Kasumi-1 (cell line): Measurements from ENCODE around the gene MACROD1.

Source experiments
- DNase-seq, 2 experiments: peaks; one replicate each; lab custom pipeline; 2025; lab: John Stamatoyannopoulos, UW

Gene MACROD1

GRCh38 chr11:64073542-64073941 lies 92.4 kb downstream of the MACROD1 start:
- no peak for DNase-seq

GRCh38 chr11:64072871-64073270 lies 93.0 kb downstream of the MACROD1 start:
- DNase-seq: no peak

- DNase-seq: no peak
Measured at GRCh38 chr11:64072403-64072802, 93.5 kb downstream of the MACROD1 start.

GRCh38 chr11:64071849-64072248 lies 94.1 kb downstream of the MACROD1 start:
- no peak for DNase-seq

- no peak for DNase-seq
Measured at GRCh38 chr11:64070314-64070681, 95.6 kb downstream of the MACROD1 start.

GRCh38 chr11:64069401-64070313 lies 96.3 kb downstream of the MACROD1 start:
- DNase-seq: no peak

- DNase-seq: no peak
Measured at GRCh38 chr11:64068705-64069400, 97.1 kb downstream of the MACROD1 start.

- DNase-seq: no peak
Measured at GRCh38 chr11:64067230-64067993, 98.5 kb downstream of the MACROD1 start.

GRCh38 chr11:64065712-64066111 lies 100.2 kb downstream of the MACROD1 start:
- DNase-seq: no peak

- no peak for DNase-seq
Measured at GRCh38 chr11:64065141-64065465, 100.8 kb downstream of the MACROD1 start.

GRCh38 chr11:64064374-64065140 lies 101.4 kb downstream of the MACROD1 start:
- DNase-seq: no peak

- no peak for DNase-seq
Measured at GRCh38 chr11:64063777-64064176, 102.1 kb downstream of the MACROD1 start.

- DNase-seq: no peak
Measured at GRCh38 chr11:64062185-64063039, 103.5 kb downstream of the MACROD1 start.

- no peak for DNase-seq
Measured at GRCh38 chr11:64060861-64061444, 105.0 kb downstream of the MACROD1 start.

GRCh38 chr11:64060263-64060860 lies 105.6 kb downstream of the MACROD1 start:
- DNase-seq: no peak

GRCh38 chr11:64059339-64060140 lies 106.4 kb downstream of the MACROD1 start:
- no peak for DNase-seq

GRCh38 chr11:64058494-64058893 lies 107.4 kb downstream of the MACROD1 start:
- DNase-seq: no peak

- DNase-seq: no peak
Measured at GRCh38 chr11:64057890-64058289, 108.0 kb downstream of the MACROD1 start.

- DNase-seq: no peak
Measured at GRCh38 chr11:64056861-64057260, 109.1 kb downstream of the MACROD1 start.
